K562 (cell line): Measurements from ENCODE around the gene MALSU1. TPM values are rescaled to one million over a fixed set of nuclear protein-coding genes. Genes with fewer than 3 reads are reported as not detected.

ENCODE experiments used
- CEBPG ChIP-seq, 3 experiments: fragments of 200-800 bp in 1 of 3; sonication (Bioruptor generic) in 1 of 3; sonication (generic) in 1 of 3; formaldehyde crosslinking in 1 of 3; IDR thresholded peaks in 2 of 3; conservative IDR thresholded peaks in 1 of 3; 2 replicates each; pipeline versions ENCODE4 v1.6.1 to v1.8.0; 2016 to 2022; ENCODE audit warnings: missing compliant biosample characterization in 2 of 3, missing genetic modification characterization in 2 of 3, mild to moderate bottlenecking in 1 of 3, missing genetic modification reagents in 1 of 3
- DACH1 ChIP-seq: fragments of 450-650 bp; IDR thresholded peaks from 2 replicates; pipeline ENCODE4 v1.6.1; 2018; ENCODE audit not compliant: partially characterized antibody
- DPF2 ChIP-seq: fragments of 450-650 bp; IDR thresholded peaks from 2 replicates; pipeline ENCODE4 v1.6.1; 2016
- ELK3 ChIP-seq: fragments of 450-650 bp; formaldehyde crosslinking; IDR thresholded peaks from 2 replicates; pipeline ENCODE4 v1.4.0; 2020; ENCODE audit warnings: mild to moderate bottlenecking
- FOXJ3 ChIP-seq: sonication (generic); formaldehyde crosslinking; IDR thresholded peaks from 2 replicates; pipeline ENCODE4 v1.4.0; 2020; ENCODE audit warnings: mild to moderate bottlenecking, missing genetic modification reagents
- HDAC8 ChIP-seq: fragments of 450-650 bp; IDR thresholded peaks from 2 replicates; pipeline ENCODE4 v1.6.1; 2016; ENCODE audit warnings: mild to moderate bottlenecking, missing genetic modification characterization, moderate library complexity, missing compliant biosample characterization
- HEY1 ChIP-seq: fragments of 250-450 bp; sonication (Bioruptor Pico); IDR thresholded peaks from 2 replicates; pipeline ENCODE4 v1.5.0; 2020; ENCODE audit warnings: mild to moderate bottlenecking, moderate library complexity, borderline replicate concordance
- MCM2 ChIP-seq: fragments of 450-650 bp; IDR thresholded peaks from 2 replicates; pipeline ENCODE4 v1.6.1; 2017; ENCODE audit warnings: low read depth, mild to moderate bottlenecking
- NONO ChIP-seq, 2 experiments: fragments of 200-400 bp in 1 of 2; fragments of 450-650 bp in 1 of 2; formaldehyde crosslinking in 1 of 2; IDR thresholded peaks; 2 replicates each; pipeline ENCODE4 v1.6.1; 2017; ENCODE audit warnings: low read depth in 2 of 2, mild to moderate bottlenecking in 2 of 2, moderate library complexity in 2 of 2, low read length in 1 of 2
- SIN3B ChIP-seq: fragments of 450-650 bp; IDR thresholded peaks from 2 replicates; pipeline ENCODE4 v1.6.1; 2017; ENCODE audit warnings: low read depth, mild to moderate bottlenecking, moderate library complexity
- SP2 ChIP-seq: IDR thresholded peaks from 2 replicates; pipeline ENCODE4 v1.6.1; 2011; ENCODE audit warnings: mild to moderate bottlenecking, low read depth, low read length, moderate library complexity; ENCODE audit not compliant: poor library complexity, severe bottlenecking; ENCODE audit errors: extremely low read depth
- TEAD1 ChIP-seq, 2 experiments: fragments of 450-650 bp in 1 of 2; sonication (generic) in 1 of 2; formaldehyde crosslinking; IDR thresholded peaks; 2 replicates each; pipeline versions ENCODE4 v1.4.0 to v1.8.0; 2020 to 2022; ENCODE audit warnings: mild to moderate bottlenecking in 2 of 2, missing genetic modification reagents in 1 of 2
- TEAD2 ChIP-seq: fragments of 450-650 bp; IDR thresholded peaks from 2 replicates; pipeline ENCODE4 v1.6.1; 2016; ENCODE audit warnings: missing genetic modification characterization, control low read depth, missing compliant biosample characterization
- ZNF77 ChIP-seq: fragments of 250-450 bp; sonication (Bioruptor Pico); IDR thresholded peaks from 2 replicates; pipeline ENCODE4 v1.5.0; 2020
- polyA plus RNA-seq, 8 experiments: library from polyadenylated mRNA; depleted of rRNA in 4 of 8; stranded (reverse) in 5 of 8; unstranded in 3 of 8; fragments of >200 nt; fragmentation: Nextera tagmentation in 2 of 8; fragmentation: Illumina TruSeq in 1 of 8; extraction: Ambion mirVana in 2 of 8; extraction: Trizol in 1 of 8; gene quantifications; 2 replicates each; pipeline versions ENCODE4 v1.2.1 to v1.2.3, GENCODE V29; 2011 to 2014; ENCODE audit warnings: inconsistent platforms in 1 of 8, missing spikeins in 1 of 8
- total RNA-seq, 7 experiments: library from RNA; depleted of rRNA in 6 of 7; stranded (reverse); fragments of >200 nt in 6 of 7; fragmentation: Illumina TruSeq in 2 of 7; extraction: Trizol in 2 of 7; gene quantifications; 2 replicates each; pipeline versions ENCODE4 v1.2.1 to v1.2.3, GENCODE V29; 2011 to 2021; ENCODE audit warnings: low replicate concordance in 1 of 7
- TF ChIP-seq, protein P1 (sequence below): sonication (generic); formaldehyde crosslinking; IDR thresholded peaks from 2 replicates; pipeline ENCODE4 v1.4.0; 2020; ENCODE audit warnings: mild to moderate bottlenecking, missing genetic modification reagents
- TF ChIP-seq, protein P2 (sequence below): fragments of 450-650 bp; IDR thresholded peaks from 2 replicates; pipeline ENCODE4 v1.7.1; 2018; ENCODE audit warnings: mild to moderate bottlenecking, low read depth; ENCODE audit not compliant: partially characterized antibody

MALSU1 gene
- total and polyA plus RNA-seq, 9 of the 15 experiments (the other 6 are each of a cell fraction or from before 2014, with no cell fraction given), result 12.3 to 308 (median 81.2) TPM

DNA sequence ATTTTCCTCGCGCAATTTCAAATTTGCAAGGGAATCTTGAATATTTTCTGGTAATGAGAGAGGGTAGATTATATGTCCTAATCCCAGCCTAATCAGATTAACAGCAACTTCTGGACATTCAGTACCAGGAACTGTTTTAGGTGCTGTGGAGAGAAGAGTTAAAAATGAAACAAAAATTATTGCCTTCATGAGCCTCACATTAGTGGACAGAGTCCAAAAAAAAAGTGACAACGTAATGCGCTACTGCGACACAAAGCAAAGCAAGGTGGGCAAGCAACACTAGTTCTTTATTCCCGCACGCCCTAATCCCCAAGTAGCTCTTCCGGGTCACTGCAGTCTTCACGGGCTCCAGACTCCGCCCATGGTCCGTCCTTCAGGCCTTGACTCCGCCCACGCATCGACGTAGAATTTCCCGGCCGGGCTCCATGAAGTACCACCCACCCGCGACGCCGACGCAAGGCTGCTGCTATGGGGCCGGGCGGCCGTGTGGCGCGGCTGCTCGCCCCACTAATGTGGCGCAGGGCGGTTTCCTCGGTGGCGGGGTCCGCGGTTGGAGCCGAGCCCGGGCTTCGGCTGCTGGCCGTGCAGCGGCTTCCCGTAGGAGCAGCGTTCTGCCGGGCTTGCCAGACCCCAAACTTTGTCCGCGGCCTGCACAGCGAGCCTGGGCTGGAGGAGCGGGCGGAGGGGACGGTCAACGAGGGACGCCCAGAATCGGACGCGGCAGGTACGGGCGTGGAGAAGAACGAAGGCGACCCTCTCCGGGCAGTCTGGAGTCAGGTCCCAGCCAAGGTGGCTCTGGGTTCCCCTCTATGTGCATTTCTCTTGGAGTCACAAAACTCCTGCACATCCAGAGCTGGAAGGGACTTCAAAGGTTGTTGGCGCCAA, at the start of gene MALSU1 (continued):
- TF ChIP-seq, protein P1, sequence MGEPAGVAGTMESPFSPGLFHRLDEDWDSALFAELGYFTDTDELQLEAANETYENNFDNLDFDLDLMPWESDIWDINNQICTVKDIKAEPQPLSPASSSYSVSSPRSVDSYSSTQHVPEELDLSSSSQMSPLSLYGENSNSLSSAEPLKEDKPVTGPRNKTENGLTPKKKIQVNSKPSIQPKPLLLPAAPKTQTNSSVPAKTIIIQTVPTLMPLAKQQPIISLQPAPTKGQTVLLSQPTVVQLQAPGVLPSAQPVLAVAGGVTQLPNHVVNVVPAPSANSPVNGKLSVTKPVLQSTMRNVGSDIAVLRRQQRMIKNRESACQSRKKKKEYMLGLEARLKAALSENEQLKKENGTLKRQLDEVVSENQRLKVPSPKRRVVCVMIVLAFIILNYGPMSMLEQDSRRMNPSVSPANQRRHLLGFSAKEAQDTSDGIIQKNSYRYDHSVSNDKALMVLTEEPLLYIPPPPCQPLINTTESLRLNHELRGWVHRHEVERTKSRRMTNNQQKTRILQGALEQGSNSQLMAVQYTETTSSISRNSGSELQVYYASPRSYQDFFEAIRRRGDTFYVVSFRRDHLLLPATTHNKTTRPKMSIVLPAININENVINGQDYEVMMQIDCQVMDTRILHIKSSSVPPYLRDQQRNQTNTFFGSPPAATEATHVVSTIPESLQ (CRISPR knock-in tag), result no peak
- TF ChIP-seq NONO (IDR thresholded peaks at IDR 0.05; ENCODE audit: low read depth in 2 of 2, low read length in 1 of 2) (peak in 1 of 2 experiments; percentile 87; a peak in 2 of 4 replicates), DPF2 (peak; percentile 13; the same call in 1 of the 2 replicates), ZNF77 (CRISPR knock-in tag) (no peak), HEY1 (CRISPR knock-in tag) (no peak), TEAD1 (CRISPR knock-in tag; IDR thresholded peaks at IDR 0.05) (peak; percentile 57 to 59; a peak in 2 of 4 replicates), DACH1 (no peak), HDAC8 (0 out of 2 replicates have a peak, but pooled peaks have one; percentile 59), FOXJ3 (no peak), ELK3 (CRISPR knock-in tag) (no peak), SIN3B (peak; percentile 95), SP2 (no peak), CEBPG (CRISPR knock-in tag; IDR thresholded peaks at IDR 0.05) (no peak; the same call in 1 of the 2 replicates), CEBPG (tag; conservative IDR thresholded peaks at IDR 0.05 in 1 of 2, IDR thresholded peaks at IDR 0.05 in 1 of 2) (no peak), MCM2 (no peak), TEAD2 (no peak)
- TF ChIP-seq, protein P2, sequence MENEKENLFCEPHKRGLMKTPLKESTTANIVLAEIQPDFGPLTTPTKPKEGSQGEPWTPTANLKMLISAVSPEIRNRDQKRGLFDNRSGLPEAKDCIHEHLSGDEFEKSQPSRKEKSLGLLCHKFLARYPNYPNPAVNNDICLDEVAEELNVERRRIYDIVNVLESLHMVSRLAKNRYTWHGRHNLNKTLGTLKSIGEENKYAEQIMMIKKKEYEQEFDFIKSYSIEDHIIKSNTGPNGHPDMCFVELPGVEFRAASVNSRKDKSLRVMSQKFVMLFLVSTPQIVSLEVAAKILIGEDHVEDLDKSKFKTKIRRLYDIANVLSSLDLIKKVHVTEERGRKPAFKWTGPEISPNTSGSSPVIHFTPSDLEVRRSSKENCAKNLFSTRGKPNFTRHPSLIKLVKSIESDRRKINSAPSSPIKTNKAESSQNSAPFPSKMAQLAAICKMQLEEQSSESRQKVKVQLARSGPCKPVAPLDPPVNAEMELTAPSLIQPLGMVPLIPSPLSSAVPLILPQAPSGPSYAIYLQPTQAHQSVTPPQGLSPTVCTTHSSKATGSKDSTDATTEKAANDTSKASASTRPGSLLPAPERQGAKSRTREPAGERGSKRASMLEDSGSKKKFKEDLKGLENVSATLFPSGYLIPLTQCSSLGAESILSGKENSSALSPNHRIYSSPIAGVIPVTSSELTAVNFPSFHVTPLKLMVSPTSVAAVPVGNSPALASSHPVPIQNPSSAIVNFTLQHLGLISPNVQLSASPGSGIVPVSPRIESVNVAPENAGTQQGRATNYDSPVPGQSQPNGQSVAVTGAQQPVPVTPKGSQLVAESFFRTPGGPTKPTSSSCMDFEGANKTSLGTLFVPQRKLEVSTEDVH, result no peak
